NCI-H1417 (cell line): Measurements from ENCODE around the gene FN3K.

Experiments used
- DNase-seq, 3 experiments: peaks; one replicate each; lab custom pipeline; 2025; lab: John Stamatoyannopoulos, UW

FN3K gene

DNA sequence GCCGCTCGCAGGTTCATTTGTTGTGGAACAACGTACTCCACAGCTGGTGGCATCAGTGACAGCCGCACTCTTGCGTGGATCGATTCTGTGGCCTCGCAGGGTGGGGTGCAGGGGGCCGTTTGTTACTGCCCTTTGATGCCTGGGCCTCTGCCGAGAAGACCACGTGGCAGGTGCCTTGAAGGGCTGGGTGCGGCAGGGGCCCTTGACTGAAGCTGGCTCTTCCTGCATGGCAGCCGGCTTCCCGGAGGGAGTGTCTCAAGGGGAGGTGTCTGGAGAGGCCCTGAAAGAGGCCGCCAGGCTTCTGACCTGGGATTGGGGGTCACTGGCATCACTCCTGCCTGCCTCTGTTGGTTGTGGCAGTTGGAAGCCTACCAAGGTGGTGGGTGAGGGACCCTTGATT is 60.2 kb downstream of the FN3K start:
- DNase-seq = peak in 1 of 3 experiments; percentile 85

DNA sequence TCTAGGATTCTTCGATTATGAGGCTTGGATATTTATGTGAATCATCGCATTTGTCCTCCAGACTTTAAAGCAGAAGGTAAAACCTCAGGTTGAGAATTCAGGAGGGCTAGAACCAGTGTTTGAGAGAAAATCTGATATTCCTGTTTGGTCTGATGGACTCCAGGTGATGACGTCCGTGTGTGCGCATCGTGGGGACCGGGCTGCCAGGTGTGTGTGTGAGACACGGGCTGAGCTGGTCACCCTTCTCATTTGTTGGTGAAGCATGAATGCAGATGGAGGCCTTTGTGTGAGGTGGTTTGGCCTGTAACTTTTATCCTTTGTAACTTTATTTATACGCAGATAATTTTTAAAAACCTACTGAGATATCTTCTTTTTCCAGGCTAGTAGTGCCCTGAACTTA is 61.6 kb downstream of the FN3K start:
- peak in 1 of 3 experiments; percentile 41 for DNase-seq

DNA sequence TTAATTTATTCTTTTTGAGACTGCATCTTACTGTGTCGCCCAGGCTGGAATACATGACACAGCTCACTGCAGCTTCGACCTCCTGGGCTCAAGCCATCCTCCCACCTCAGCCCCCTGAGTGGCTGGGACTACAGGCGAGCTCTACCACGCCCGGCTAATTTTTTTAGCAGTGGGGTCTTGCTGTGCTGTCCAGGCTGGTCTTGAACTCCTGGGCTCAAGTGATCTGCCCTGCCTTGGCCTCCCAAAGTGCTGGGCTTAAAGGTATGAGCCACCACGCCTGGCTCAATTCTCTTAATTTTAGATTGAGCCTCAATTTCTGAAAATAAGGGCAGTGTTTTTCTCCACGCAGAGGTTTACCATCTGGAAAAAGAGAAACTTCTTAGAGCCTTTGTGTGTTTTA is 63.3 kb downstream of the FN3K start:
- no peak for DNase-seq

DNA sequence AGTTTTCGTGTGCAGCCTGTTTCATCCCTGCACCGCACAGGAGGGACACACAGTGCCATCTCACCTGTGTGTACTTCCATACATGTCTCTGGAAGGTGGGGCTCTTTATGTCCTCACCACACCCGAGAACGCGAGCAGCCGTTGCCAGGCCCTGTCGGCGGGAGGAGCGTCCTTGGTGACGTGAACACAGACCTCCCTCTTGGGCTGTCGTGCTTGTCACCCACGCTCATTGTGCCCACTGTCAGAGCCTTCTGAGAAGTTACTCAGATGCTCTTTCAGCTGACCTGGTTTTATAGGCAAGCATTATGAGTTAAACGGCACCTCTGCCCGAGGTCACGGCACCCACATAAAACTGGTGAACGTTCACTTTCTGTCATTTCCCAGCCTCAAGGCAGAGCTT is 64.2 kb downstream of the FN3K start:
- DNase-seq = no peak
